Measurements from ENCODE around the gene CASK.

CASK gene

DNA sequence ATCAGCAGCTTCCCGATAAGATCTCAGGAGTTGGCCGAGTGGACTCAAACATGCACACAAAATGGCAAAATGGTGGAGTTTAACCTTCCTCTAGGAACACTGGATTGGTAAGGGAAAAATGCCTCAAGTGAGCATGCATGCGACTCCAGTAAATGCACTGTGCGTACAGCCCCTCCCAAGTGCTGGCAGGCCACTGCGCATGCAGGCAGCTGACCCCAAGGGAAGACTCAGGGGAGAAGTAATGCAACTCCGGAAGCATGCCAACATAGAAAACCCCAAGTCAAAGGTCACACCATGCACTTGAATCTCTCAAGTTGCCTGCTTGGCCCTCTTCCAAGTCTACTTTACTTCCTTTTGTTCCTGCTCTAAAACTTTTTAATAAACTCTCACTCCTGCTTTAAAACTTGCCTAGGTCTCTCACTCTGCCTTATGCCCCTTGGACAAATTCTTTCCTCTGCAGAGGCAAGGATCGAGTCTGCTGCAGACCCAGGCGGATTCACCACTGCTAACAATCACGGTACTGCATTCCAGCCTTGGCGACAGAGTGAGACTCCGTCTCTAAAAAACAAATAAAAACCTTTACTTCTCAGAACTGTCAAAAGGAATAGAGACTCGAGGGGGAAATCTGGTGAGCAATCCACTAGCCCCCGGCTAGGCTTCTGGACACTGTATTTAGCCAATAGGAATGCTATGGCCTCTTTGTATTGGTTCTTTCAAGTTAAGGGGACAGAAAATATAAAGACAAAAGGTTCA is 442.7 kb downstream of the CASK start:
- Histone ChIP-seq H3K4me3 (no peak overlapping the region), H3K9ac (ENCODE audit: insufficient read length) (no peak overlapping the region), H3K36me3 (ENCODE audit: insufficient read depth, low read length) (no peaks in the 10 kb centered on the region), H3K27ac (no peak overlapping the region), H3K9me3 (ENCODE audit: low read depth, low read length) (no peaks in the 10 kb centered on the region)
- TF ChIP-seq EZH2 (IDR thresholded peaks at IDR 0.05) = no peak
- DNase-seq (ENCODE audit: low read depth, low spot score) = no peak

DNA sequence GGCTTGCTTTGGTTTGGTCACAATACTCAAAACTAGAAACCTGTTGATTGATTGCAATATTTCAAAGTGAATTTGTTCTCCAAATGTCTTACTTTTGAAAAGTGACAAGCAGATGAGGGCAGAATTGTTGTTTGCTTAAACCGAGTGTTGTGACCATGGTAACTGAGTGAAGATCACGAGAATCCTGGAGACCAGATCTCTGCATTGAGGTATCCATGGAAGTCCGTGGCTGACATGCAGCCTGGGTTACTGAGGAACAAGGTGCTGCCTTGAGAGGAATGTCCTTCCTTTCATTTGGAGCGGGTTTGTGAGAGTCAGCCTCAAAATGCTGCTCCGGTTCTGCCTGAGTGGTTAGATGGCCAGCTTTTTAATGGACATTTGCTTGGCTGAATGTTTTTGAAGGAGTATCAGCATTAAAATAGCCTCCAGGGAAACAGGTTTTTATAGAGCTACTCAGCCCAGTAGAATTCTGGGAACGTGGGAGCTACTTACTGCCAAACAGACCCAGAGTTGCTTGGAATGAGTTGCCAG is 444.9 kb downstream of the CASK start:
- Histone ChIP-seq H3K9me3 (ENCODE audit: low read depth, low read length) (no peaks in the 10 kb centered on the region), H3K27ac (no peak overlapping the region), H3K9ac (ENCODE audit: insufficient read length) (no peak overlapping the region), H3K4me3 (no peak overlapping the region), H3K36me3 (ENCODE audit: insufficient read depth, low read length) (no peaks in the 10 kb centered on the region)
- DNase-seq (ENCODE audit: low read depth, low spot score) = no peak
- no peak for TF ChIP-seq EZH2 (IDR thresholded peaks at IDR 0.05)
- no peak for TF ChIP-seq FOXP2 (optimal IDR thresholded peaks at IDR 0.05; ENCODE audit: control extremely low read depth, extremely low read length, insufficient read depth)
- TF ChIP-seq POLR2AphosphoS5 (IDR thresholded peaks at IDR 0.05; ENCODE audit: borderline replicate concordance, low read depth, low read length) = no peak

DNA sequence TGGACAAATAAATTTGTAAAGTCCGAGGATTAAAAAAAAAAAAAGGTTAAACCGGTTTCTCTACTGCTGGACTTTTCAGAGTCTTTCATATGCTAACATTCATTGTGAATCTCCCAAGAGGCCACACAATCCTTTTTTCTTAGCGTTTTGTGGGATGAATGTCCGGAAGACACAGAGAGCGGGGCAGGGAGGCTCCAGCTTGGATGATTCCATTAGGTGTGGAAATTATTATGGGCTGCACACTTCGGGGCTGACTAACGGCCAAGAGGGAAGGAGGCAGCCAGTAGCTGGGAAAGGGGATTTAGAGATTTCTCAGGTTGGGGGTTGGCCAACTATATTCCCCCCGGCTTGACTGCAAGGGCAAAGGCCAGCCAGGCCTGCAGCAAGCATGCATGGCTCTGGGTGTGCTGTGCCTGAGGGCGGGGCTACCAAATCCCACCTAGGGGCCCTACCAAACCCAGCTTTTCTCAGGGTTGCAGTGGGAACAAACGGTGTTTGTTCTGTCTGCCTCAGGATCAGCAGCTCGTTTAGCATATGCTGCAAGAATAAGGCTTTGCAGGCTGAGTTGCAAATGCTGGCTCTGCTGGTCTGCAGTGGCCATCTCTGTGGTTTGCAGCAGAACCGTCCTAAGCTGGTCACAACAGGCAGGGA is 447.6 kb downstream of the CASK start:
- H3K27ac ChIP-seq = no peak overlapping the region
- DNase-seq (ENCODE audit: low read depth, low spot score) = no peak
- TF ChIP-seq FOXP2 (optimal IDR thresholded peaks at IDR 0.05; ENCODE audit: control extremely low read depth, extremely low read length, insufficient read depth) (no peak), POLR2AphosphoS5 (IDR thresholded peaks at IDR 0.05; ENCODE audit: borderline replicate concordance, low read depth, low read length) (no peak), EZH2 (IDR thresholded peaks at IDR 0.05) (no peak)
- no peak overlapping the region for H3K9ac ChIP-seq (ENCODE audit: insufficient read length)
- H3K9me3 ChIP-seq (ENCODE audit: low read depth, low read length) = no peaks in the 10 kb centered on the region
- no peaks in the 10 kb centered on the region for H3K36me3 ChIP-seq (ENCODE audit: insufficient read depth, low read length)
- no peak overlapping the region for H3K4me3 ChIP-seq

DNA sequence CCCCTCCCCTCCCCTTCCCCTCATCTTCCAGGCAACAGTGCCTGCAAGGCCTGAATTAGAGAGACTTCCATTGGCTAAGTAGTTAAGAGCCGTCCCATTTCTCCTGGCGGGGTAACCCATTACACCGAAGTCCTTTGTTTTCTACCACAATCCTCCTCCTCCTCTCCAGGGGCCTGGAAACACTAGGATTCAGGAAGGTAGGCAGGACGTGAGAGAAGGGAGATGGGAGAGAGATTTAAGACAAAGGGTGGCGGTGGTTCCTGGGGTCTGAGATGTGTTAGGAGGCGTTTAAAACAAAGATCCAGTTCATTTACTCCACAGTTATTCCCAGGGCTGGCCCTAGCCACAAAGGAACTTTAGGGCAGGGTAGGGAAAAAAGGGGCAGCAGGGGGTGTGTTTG is 448.2 kb downstream of the CASK start:
- Histone ChIP-seq H3K9ac (ENCODE audit: insufficient read length) (no peak overlapping the region), H3K36me3 (ENCODE audit: insufficient read depth, low read length) (no peaks in the 10 kb centered on the region), H3K27ac (no peak overlapping the region), H3K9me3 (ENCODE audit: low read depth, low read length) (no peaks in the 10 kb centered on the region), H3K4me3 (no peak overlapping the region)
- no peak for DNase-seq (ENCODE audit: low read depth, low spot score)
- TF ChIP-seq EZH2 (IDR thresholded peaks at IDR 0.05) = no peak
- no peak for TF ChIP-seq FOXP2 (optimal IDR thresholded peaks at IDR 0.05; ENCODE audit: control extremely low read depth, extremely low read length, insufficient read depth)

DNA sequence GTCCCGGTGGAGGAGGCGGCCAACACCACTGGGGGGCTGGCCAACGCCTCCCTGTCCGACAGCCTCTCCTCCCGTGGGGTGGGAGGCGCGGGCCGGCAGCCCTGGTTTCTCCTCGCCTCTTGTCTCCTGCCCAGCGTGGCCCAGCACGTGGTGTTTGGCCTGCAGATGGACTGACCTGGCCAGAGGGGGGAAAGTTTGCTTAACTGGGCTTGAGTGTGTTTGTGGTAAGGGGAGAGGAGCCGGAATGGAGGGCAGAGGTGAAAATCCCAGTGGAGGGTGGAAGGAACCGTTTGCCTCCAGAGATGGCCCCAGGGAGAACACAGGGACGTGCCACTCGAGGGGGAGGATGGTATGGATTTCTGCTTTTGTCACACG is 448.6 kb downstream of the CASK start:
- Histone ChIP-seq H3K9me3 (ENCODE audit: low read depth, low read length) (no peaks in the 10 kb centered on the region), H3K27ac (no peak overlapping the region), H3K4me3 (no peak overlapping the region), H3K36me3 (ENCODE audit: insufficient read depth, low read length) (no peaks in the 10 kb centered on the region), H3K9ac (ENCODE audit: insufficient read length) (no peak overlapping the region)
- TF ChIP-seq FOXP2 (optimal IDR thresholded peaks at IDR 0.05; ENCODE audit: control extremely low read depth, extremely low read length, insufficient read depth) (no peak), EZH2 (IDR thresholded peaks at IDR 0.05) (no peak), POLR2AphosphoS5 (IDR thresholded peaks at IDR 0.05; ENCODE audit: borderline replicate concordance, low read depth, low read length) (no peak)
- DNase-seq (ENCODE audit: low read depth, low spot score) = no peak

DNA sequence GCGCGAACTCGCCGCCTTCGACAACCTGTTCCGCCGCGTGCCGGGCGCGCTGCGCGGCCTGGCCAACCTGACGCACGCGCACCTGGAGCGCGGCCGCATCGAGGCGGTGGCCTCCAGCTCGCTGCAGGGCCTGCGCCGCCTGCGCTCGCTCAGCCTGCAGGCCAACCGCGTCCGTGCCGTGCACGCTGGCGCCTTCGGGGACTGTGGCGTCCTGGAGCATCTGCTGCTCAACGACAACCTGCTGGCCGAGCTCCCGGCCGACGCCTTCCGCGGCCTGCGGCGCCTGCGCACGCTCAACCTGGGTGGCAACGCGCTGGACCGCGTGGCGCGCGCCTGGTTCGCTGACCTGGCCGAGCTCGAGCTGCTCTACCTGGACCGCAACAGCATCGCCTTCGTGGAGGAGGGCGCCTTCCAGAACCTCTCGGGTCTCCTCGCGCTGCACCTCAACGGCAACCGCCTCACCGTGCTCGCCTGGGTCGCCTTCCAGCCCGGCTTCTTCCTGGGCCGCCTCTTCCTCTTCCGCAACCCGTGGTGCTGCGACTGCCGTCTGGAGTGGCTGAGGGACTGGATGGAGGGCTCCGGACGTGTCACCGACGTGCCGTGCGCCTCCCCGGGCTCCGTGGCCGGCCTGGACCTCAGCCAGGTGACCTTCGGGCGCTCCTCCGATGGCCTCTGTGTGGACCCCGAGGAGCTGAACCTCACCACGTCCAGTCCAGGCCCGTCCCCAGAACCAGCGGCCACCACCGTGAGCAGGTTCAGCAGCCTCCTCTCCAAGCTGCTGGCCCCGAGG is 449.2 kb downstream of the CASK start:
- H3K27ac ChIP-seq = no peak overlapping the region
- H3K36me3 ChIP-seq (ENCODE audit: insufficient read depth, low read length) = no peaks in the 10 kb centered on the region
- no peak for DNase-seq (ENCODE audit: low read depth, low spot score)
- TF ChIP-seq FOXP2 (optimal IDR thresholded peaks at IDR 0.05; ENCODE audit: control extremely low read depth, extremely low read length, insufficient read depth) (no peak), POLR2AphosphoS5 (IDR thresholded peaks at IDR 0.05; ENCODE audit: borderline replicate concordance, low read depth, low read length) (no peak), EZH2 (IDR thresholded peaks at IDR 0.05) (no peak)
- H3K4me3 ChIP-seq = no peak overlapping the region
- no peaks in the 10 kb centered on the region for H3K9me3 ChIP-seq (ENCODE audit: low read depth, low read length)
- H3K9ac ChIP-seq (ENCODE audit: insufficient read length) = no peak overlapping the region

DNA sequence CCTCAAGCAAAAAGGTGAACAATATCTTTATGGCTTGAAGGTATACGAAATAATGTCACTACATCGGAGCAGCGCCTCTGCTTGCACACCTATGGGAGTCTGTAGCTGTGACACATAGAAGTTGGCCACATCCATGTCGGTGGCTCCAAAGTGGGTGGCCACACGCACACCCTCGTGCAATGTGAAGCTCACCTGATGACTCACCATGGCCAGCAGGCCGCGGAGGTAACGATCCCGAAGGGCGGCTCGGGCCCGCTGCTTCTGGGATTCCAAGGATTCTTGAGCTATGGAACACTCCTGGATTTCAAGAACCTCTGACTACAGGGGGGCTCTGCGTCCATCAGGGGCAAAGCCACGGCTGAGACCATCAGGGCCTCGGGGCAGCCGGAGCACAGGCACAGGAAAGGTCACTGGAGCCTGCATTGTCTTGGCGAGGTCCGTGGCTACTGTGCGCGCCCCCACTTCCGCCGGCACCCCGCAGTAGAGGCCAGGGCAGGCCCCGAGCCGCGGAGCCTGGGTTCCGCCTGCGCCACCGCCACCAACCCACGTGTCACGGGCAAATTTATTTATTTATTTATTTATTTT is 451.0 kb downstream of the CASK start:
- no peak for DNase-seq (ENCODE audit: low read depth, low spot score)
- Histone ChIP-seq H3K9me3 (ENCODE audit: low read depth, low read length) (no peaks in the 10 kb centered on the region), H3K4me3 (no peak overlapping the region), H3K36me3 (ENCODE audit: insufficient read depth, low read length) (no peaks in the 10 kb centered on the region), H3K27ac (no peak overlapping the region), H3K9ac (ENCODE audit: insufficient read length) (no peak overlapping the region)
- no peak for TF ChIP-seq FOXP2 (optimal IDR thresholded peaks at IDR 0.05; ENCODE audit: control extremely low read depth, extremely low read length, insufficient read depth)
- no peak for TF ChIP-seq EZH2 (IDR thresholded peaks at IDR 0.05)
- TF ChIP-seq POLR2AphosphoS5 (IDR thresholded peaks at IDR 0.05; ENCODE audit: borderline replicate concordance, low read depth, low read length) = no peak

DNA sequence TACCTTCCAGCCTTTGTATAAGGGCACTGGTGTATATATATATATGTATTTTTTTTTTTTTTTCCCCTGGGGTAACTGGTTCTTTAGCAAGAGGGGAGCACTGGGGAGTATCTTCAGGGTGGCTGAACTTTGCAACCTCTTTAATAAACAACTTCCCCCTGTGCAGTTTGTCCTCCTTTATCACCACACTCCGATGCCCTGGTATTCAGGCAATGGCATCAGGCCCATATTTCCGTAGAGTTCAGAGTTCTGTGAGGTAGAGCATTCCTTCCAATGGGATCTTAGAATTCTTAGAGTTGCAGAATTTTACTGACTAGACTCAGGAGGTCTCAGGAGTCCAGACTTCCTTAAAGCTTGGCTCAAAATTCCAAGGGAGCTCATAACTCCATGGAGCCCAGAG is 451.6 kb downstream of the CASK start:
- no peak for DNase-seq (ENCODE audit: low read depth, low spot score)
- TF ChIP-seq EZH2 (IDR thresholded peaks at IDR 0.05) = no peak
- TF ChIP-seq POLR2AphosphoS5 (IDR thresholded peaks at IDR 0.05; ENCODE audit: borderline replicate concordance, low read depth, low read length) = no peak
- TF ChIP-seq FOXP2 (optimal IDR thresholded peaks at IDR 0.05; ENCODE audit: control extremely low read depth, extremely low read length, insufficient read depth) = no peak
- no peaks in the 10 kb centered on the region for H3K36me3 ChIP-seq (ENCODE audit: insufficient read depth, low read length)
- H3K9ac ChIP-seq (ENCODE audit: insufficient read length) = no peak overlapping the region
- no peak overlapping the region for H3K4me3 ChIP-seq
- H3K9me3 ChIP-seq (ENCODE audit: low read depth, low read length) = no peaks in the 10 kb centered on the region
- no peak overlapping the region for H3K27ac ChIP-seq
